DND-41 (cell line): ENCODE measurements around the gene HAUS7.

ENCODE experiments used
- ATAC-seq: fragments of 200-7000 bp; cut with Tn5 transposase; 3 replicates; pipeline ENCODE4 v1.9.1; 2021; ENCODE audit warnings: low read depth; ENCODE audit not compliant: insufficient read depth
- DNase-seq: peaks from one replicate; pipeline ENCODE4 v3.0.0-alpha.2; 2020
- H2AFZ ChIP-seq: 2 replicates; pipeline ENCODE4 v1.6.0; 2012; ENCODE audit warnings: low read depth, low read length
- H3K27ac ChIP-seq: 2 replicates; pipeline ENCODE4 v1.5.1; 2012; ENCODE audit warnings: low read length, inconsistent platforms
- H3K27me3 ChIP-seq: fragments of 200-600 bp; sonication (generic); 2 replicates; pipeline ENCODE4 v1.6.0; 2012; ENCODE audit warnings: low read length, mild to moderate bottlenecking, inconsistent platforms; ENCODE audit not compliant: insufficient read depth, poor library complexity
- H3K36me3 ChIP-seq: 2 replicates; pipeline ENCODE4 v1.5.1; 2012; ENCODE audit warnings: low read length, inconsistent platforms; ENCODE audit not compliant: insufficient read depth
- H3K4me1 ChIP-seq: 2 replicates; pipeline ENCODE4 v1.5.1; 2012; ENCODE audit warnings: mild to moderate bottlenecking, low read length; ENCODE audit not compliant: insufficient read depth
- H3K4me2 ChIP-seq: 2 replicates; pipeline ENCODE4 v1.6.0; 2012; ENCODE audit warnings: mild to moderate bottlenecking, moderate library complexity, low read length, inconsistent platforms; ENCODE audit not compliant: insufficient read depth
- H3K4me3 ChIP-seq, 2 experiments: fragments of 200-600 bp in 1 of 2; shearing (Covaris generic) in 1 of 2; 2 replicates each; pipeline ENCODE4 v1.5.1; 2012 to 2016; ENCODE audit warnings: inconsistent platforms in 2 of 2, low read length in 2 of 2, mild to moderate bottlenecking in 2 of 2, low read depth in 1 of 2, moderate library complexity in 1 of 2
- H3K79me2 ChIP-seq: 2 replicates; pipeline ENCODE4 v1.6.0; 2012; ENCODE audit warnings: low read length, inconsistent platforms; ENCODE audit not compliant: insufficient read depth
- H3K9ac ChIP-seq: 2 replicates; pipeline ENCODE4 v1.6.0; 2012; ENCODE audit warnings: low read depth, mild to moderate bottlenecking, inconsistent platforms, low read length, moderate library complexity
- H3K9me3 ChIP-seq: 2 replicates; pipeline ENCODE4 v1.5.1; 2012; ENCODE audit warnings: low read length, moderate library complexity, mild to moderate bottlenecking, inconsistent platforms; ENCODE audit not compliant: insufficient read depth, severe bottlenecking
- H4K20me1 ChIP-seq: 2 replicates; pipeline ENCODE4 v1.6.0; 2012; ENCODE audit warnings: low read length; ENCODE audit not compliant: insufficient read depth
- CTCF ChIP-seq: IDR thresholded peaks from 2 replicates; pipeline ENCODE4 v1.5.1; 2012; ENCODE audit warnings: borderline replicate concordance, low read length, moderate library complexity, mild to moderate bottlenecking; ENCODE audit not compliant: poor library complexity, severe bottlenecking; ENCODE audit errors: extremely low read depth
- EZH2 ChIP-seq: IDR thresholded peaks from 3 replicates; pipeline ENCODE4 v1.6.1; 2012; ENCODE audit warnings: borderline replicate concordance, low read depth, mild to moderate bottlenecking, moderate library complexity, low read length, inconsistent platforms; ENCODE audit not compliant: severe bottlenecking

The HAUS7 gene

GRCh38 chrX:153494541-153495361 lies 24.4 kb upstream of the HAUS7 start, which contains the start of gene BGN:
BGN (plus strand) TSS chrX:153494980; CDS start chrX:153504632, 9,652 bp downstream.
- ATAC-seq (no peak), DNase-seq (no peak)
- Histone ChIP-seq H3K79me2 (no peaks in the 10 kb centered on the region), H3K4me2 (no peak within 1 kb of the TSS), H2AFZ (no peak within 1 kb of the TSS), H3K27ac (no peak within 1 kb of the TSS), H3K4me3 (no peak within 1 kb of the TSS), H3K9ac (no peak within 1 kb of the TSS), H3K27me3 (no peaks in the 10 kb centered on the region), H3K4me1 (no peaks in the 10 kb centered on the region), H3K9me3 (no peaks in the 10 kb centered on the region), H4K20me1 (no peaks in the 10 kb centered on the region), H3K36me3 (no peaks in the 10 kb centered on the region)
- TF ChIP-seq CTCF (no peak), EZH2 (no peak)

GRCh38 chrX:153494061-153494460 lies 23.7 kb upstream of the HAUS7 start:
- no peaks in the 10 kb centered on the region for H4K20me1 ChIP-seq

GRCh38 chrX:153493085-153493484 lies 22.7 kb upstream of the HAUS7 start:
- TF ChIP-seq EZH2 (no peak), CTCF (no peak)
- ATAC-seq (no peak), DNase-seq (no peak)
- H3K9ac ChIP-seq: no peak overlapping the region
- H3K4me2 ChIP-seq: no peak overlapping the region
- no peak overlapping the region for H2AFZ ChIP-seq
- H3K4me1 ChIP-seq: no peaks in the 10 kb centered on the region
- H3K4me3 ChIP-seq: no peak overlapping the region
- no peaks in the 10 kb centered on the region for H3K79me2 ChIP-seq
- no peaks in the 10 kb centered on the region for H3K36me3 ChIP-seq
- H3K27me3 ChIP-seq: no peaks in the 10 kb centered on the region
- H3K9me3 ChIP-seq: no peaks in the 10 kb centered on the region
- H3K27ac ChIP-seq: no peak overlapping the region
- no peaks in the 10 kb centered on the region for H4K20me1 ChIP-seq

More at GRCh38 chrX:153494061-153494460, 23.7 kb upstream of the HAUS7 start:
- Histone ChIP-seq H2AFZ (no peak overlapping the region), H3K4me2 (no peak overlapping the region), H3K4me3 (no peak overlapping the region), H3K36me3 (no peaks in the 10 kb centered on the region), H3K27me3 (no peaks in the 10 kb centered on the region), H3K27ac (no peak overlapping the region), H3K79me2 (no peaks in the 10 kb centered on the region), H3K9ac (no peak overlapping the region), H3K4me1 (no peaks in the 10 kb centered on the region), H3K9me3 (no peaks in the 10 kb centered on the region)
- DNase-seq (no peak), ATAC-seq (no peak)
- TF ChIP-seq EZH2 (no peak), CTCF (no peak)
